Measurements from ENCODE around the gene YTHDC2. TPM values are rescaled to one million over a fixed set of nuclear protein-coding genes. Genes with fewer than 3 reads are reported as not detected.

The YTHDC2 gene
- total RNA-seq (10 to 100 TPM; 10.6 to 20.9 (median 14.0) TPM), polyA plus RNA-seq (10 to 100 TPM in 1 of 2 donors, 1 to 10 TPM in 1; 4.9 to 12.7 TPM)
- long read RNA-seq, donor 1, full-length matches to known transcripts = 7 of 19 reads
- long read RNA-seq, donor 1, partial matches to known transcripts = 7 of 19 reads
- long read RNA-seq, donor 1, other reads (novel, unspliced or antisense) = 5 of 19 reads
- long read RNA-seq, donor 2, full-length matches to known transcripts = 6 of 27 reads
- long read RNA-seq, donor 2, partial matches to known transcripts = 17 of 27 reads
- long read RNA-seq, donor 2, other reads (novel, unspliced or antisense) = 4 of 27 reads
- long read RNA-seq, donor 3, full-length matches to known transcripts = 2 of 29 reads
- long read RNA-seq, donor 3, partial matches to known transcripts = 18 of 29 reads
- long read RNA-seq, donor 3, other reads (novel, unspliced or antisense) = 9 of 29 reads

- 0 to 1% methylated on average over 72 of the region's 72 CpGs for WGBS, 2 donors
- peaks cover 0 to 18% (median 0%) of the 10 kb centered on the region in 7 donors for H3K27me3 ChIP-seq
- H3K9me3 ChIP-seq = no peaks in the 10 kb centered on the region
- ATAC-seq (peak; percentile 98 to 99 (median 98)), DNase-seq (peak; percentile 88 to 89)
- H3K4me3 ChIP-seq = peak within 1 kb of the TSS; percentile 65 to 93 (median 86)
- H3K27ac ChIP-seq = peak within 1 kb of the TSS; percentile 72 to 97 (median 95)
- peaks cover 0 to 36% (median 26%) of the 10 kb centered on the region in 9 donors for H3K4me1 ChIP-seq
- intact Hi-C loops (cut with DNase I) = loop anchor here in 9 of 10 donors (1.0 to 10.0 kb wide), 12 partner anchors 133 to 536 kb away; partner anchors contain the start of gene DCP2 (in 1 of the 9)
- H3K36me3 ChIP-seq = peaks cover 0 to 28% (median 0%) of the 10 kb centered on the region in 9 donors
- TF ChIP-seq, protein P1, sequence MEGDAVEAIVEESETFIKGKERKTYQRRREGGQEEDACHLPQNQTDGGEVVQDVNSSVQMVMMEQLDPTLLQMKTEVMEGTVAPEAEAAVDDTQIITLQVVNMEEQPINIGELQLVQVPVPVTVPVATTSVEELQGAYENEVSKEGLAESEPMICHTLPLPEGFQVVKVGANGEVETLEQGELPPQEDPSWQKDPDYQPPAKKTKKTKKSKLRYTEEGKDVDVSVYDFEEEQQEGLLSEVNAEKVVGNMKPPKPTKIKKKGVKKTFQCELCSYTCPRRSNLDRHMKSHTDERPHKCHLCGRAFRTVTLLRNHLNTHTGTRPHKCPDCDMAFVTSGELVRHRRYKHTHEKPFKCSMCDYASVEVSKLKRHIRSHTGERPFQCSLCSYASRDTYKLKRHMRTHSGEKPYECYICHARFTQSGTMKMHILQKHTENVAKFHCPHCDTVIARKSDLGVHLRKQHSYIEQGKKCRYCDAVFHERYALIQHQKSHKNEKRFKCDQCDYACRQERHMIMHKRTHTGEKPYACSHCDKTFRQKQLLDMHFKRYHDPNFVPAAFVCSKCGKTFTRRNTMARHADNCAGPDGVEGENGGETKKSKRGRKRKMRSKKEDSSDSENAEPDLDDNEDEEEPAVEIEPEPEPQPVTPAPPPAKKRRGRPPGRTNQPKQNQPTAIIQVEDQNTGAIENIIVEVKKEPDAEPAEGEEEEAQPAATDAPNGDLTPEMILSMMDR (IDR thresholded peaks at IDR 0.05) = peak in 7 of 9 donors; percentile 5 to 55 (median 42)
Observed at GRCh38 chr5:113513384-113514288, at the start of gene YTHDC2. Gene YTHDC2, plus strand, starts transcription at chr5:113513694. Its CDS starts 202 bp downstream, at chr5:113513896.

DNA sequence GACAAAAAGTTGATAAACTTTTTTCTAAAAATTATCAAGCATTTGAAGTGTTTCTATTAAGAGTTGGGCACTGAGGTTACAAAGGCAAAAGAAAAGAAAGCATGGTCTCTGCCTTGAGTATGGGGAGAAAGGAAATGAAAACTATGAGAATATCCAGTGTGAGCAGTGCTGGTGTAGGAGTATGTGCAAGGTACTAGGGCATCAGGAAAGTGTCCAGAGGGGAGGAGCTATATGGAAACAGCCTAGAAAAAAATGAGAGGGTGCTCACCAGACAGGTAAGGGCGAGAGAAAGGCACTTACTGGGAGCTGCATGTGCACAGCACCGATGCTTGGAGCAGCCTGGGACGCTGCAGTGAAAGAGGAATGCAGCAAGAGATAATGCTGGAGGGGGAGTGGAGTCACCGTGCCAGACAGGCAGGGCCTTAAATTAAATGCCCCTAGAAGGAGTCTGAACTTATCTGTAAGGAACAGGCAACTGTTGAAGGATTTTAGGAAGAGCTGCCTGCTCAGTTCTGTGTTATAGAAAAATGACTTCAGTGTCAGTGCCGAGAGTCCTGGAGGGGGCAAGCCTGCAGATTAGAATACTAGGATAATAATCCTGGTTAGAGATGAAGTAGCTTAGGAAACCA is 39.3 kb upstream of the YTHDC2 start:
- no peaks in the 10 kb centered on the region for H3K9me3 ChIP-seq
- H3K4me3 ChIP-seq = no peak overlapping the region
- intact Hi-C loops (cut with DNase I) = no loop called here
- TF ChIP-seq, protein P1 (IDR thresholded peaks at IDR 0.05) = no peak
- no peak overlapping the region for H3K27ac ChIP-seq
- ATAC-seq (peak in 2 of 8 donors; percentile 53 to 62), DNase-seq (no peak)
- 13 to 14% methylated on average over 5 of the region's 5 CpGs for WGBS, 2 donors
- peaks cover 0 to 9% (median 0%) of the 10 kb centered on the region in 9 donors for H3K4me1 ChIP-seq
- peaks cover 0 to 44% (median 0%) of the 10 kb centered on the region in 7 donors for H3K27me3 ChIP-seq
- H3K36me3 ChIP-seq = no peaks in the 10 kb centered on the region

DNA sequence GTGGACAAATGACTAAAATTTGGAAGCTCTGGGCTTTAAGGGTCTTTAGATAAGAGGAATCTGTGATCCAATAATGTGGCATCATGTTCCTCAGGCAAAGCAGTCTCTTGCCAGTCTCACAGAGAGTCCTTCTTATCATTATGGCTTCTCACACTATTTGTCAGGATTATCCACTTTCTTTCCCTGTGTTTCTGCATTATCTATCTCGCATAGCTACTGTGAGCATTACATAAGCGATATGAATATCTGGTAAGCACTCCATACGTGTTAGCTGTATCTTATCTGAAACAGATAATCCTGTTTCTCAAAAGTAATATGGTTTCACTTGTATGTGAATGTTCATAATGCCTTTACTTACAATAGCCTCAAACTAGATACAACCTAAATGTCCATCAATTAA is 34.8 kb upstream of the YTHDC2 start:
- Histone ChIP-seq H3K4me1 (peaks cover 0 to 9% (median 0%) of the 10 kb centered on the region in 9 donors), H3K27me3 (peaks cover 0 to 78% (median 0%) of the 10 kb centered on the region in 7 donors), H3K27ac (no peak overlapping the region), H3K9me3 (no peaks in the 10 kb centered on the region), H3K4me3 (no peak overlapping the region), H3K36me3 (no peaks in the 10 kb centered on the region)
- no peak for ATAC-seq
- DNase-seq = no peak
- TF ChIP-seq, protein P1 (IDR thresholded peaks at IDR 0.05) = no peak
- intact Hi-C loops (cut with DNase I) = no loop called here
- WGBS, 2 donors = 49 to 51% methylated on average over 3 of the region's 3 CpGs

All from heart right ventricle (tissue), 16 donors.